GM21423 (cell line): ENCODE data around the gene PRXL2C.
"Not testable (repeated sequence)": the region's sequence is repeated elsewhere in the genome, so short reads cannot be mapped to it uniquely, and the experiment has no call there.

Experiments
- ATAC-seq: cut with Tn5 transposase; IDR thresholded peaks from one replicate; pipeline ENCODE4 v1.9.1; 2021; ENCODE audit warnings: mild to moderate bottlenecking, moderate library complexity; ENCODE audit not compliant: unreplicated experiment

Gene PRXL2C, protein sequence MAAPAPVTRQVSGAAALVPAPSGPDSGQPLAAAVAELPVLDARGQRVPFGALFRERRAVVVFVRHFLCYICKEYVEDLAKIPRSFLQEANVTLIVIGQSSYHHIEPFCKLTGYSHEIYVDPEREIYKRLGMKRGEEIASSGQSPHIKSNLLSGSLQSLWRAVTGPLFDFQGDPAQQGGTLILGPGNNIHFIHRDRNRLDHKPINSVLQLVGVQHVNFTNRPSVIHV

GRCh38 chr9:96655198-96655851 is at the start of gene PRXL2C:
Gene PRXL2C, minus strand, starts transcription at chr9:96655317. Its CDS starts 36 bp downstream, at chr9:96655281.
- peak; percentile 68 for ATAC-seq

DNA sequence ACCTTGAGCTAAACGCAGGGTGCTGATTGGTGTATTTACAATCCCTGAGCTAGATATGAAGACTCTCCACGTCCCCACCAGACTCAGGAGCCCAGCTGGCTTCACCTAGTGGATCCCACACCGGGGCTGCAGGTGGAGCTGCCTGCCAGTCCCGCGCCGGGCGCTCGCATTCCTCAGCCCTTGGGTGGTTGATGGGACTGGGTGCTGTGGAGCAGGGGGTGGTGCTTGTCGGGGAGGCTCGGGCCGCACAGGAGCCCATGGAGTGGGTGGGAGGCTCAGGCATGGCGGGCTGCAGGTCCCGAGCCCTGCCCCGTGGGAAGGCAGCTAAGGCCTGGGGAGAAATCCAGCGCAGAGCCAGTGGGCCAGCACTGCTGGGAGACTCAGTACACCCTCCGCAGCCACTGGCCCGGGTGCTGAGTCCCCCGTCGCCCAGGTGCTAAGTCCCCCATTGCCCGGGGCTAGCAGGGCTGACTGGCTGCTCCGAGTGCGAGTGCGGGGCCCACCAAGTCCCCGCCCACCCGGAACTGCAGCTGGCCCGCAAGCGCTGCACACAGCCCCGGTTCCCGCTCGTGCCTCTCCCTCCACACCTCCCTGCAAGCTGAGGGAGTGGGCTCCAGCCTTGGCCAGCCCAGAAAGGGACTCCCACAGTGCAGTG is 45.7 kb upstream of the PRXL2C start:
- not testable (repeated sequence) for ATAC-seq

DNA sequence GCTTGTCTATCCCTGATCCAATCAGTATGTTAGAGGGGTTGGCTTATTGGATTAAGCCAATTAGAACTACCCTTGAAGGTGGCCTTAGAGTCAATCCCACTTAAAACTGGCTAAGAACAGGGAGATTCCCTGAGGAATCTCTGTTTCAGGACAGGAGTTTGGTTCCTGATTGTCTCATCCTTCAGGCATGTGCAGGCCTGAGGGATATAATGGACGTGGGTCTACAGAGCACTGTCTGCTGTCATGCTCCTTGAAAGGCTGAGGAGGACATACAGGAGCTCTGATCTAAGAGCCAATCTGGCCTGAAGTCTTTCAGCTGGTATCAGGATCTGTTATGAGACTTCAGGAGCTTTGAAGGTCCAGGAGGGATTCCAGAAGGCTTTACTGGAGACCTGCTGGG is 36.2 kb upstream of the PRXL2C start:
- no peak for ATAC-seq

DNA sequence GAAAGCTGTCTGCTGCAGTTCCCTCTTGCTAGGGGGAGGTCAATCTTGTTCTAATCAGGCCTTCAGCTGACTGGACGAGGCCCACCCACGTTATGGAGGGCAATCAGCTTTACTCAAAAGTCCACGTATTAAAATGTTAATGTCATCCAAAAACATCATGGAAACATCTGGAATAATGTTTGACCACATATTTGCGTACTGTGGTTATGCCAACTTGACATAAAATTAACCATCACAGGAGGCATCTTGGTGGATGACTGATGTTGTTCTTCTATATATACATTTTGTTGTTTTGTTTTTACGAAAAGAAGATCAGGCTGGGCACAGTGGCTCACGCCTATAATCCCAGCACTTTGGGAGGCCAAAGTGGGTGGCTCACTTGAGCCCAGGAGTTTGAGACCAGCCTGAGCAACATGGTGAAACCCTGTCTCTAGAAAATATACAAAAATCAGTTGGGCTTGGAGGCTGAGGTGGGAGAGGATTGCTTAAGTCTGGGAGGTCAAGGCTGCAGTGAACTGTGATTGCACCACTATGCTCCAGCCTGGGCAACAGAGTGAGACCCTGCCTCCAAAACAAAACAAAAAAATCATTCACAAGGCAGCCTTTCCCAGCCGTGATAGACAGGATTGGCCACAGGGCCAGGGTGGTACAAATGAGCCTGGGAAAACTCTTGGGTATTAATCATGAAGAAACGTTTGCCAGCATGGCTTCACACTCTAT is 33.8 kb upstream of the PRXL2C start:
- no peak for ATAC-seq

DNA sequence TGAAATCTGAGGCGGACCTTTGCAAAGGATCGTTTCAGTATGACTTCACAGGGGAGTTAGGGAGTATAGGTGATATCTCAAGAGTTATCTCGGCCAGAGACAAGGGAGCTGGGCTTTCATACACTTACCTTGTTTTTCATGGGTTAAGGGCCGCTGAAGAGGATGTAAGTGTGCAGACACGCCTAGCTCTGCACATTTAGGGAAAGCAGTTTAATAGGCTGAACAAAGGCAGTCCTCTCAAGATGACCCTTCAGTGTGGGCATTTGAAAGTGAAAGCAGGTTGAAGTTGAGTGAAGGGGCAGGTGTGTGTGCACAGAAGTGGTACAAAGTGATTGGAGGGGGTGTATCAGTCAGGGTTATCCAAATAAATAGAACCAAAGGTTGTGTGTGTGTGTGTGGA is 33.1 kb upstream of the PRXL2C start:
- ATAC-seq, result no peak

DNA sequence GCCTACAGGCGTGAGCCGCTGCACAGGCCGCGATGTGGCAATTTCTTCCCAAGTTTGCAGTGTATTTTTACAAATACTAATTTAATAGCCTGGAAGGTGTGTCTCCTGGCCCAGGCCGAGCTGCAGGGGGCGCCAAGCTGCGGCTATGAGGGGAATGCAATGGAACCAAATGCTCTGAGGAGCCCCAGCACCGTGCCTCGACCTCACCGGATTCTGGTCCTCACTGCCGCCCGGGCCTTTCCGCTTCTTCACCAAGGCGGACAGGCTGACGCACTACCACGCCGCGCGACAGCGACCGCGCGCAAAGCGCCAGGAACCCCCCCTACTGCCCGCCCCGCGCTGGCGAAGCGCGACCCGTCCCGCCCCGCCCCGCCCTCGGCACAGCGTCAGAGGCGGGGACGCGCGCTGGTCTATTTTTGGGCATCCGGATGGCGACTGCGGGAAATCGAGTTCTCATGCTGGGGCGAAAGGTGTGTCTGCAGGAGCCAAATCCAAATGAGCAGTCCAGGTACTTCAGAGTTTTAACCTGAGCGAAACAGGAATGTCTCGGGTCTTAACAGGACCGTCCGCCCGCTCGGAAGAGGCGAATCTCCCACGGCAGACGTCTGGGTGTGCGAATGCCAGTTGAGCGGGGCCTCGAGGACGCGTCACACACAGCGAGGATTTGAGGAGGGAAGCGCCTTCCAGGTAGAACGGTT is 31.7 kb upstream of the PRXL2C start:
- ATAC-seq, result peak; percentile 60

GRCh38 chr9:96680812-96681499 is 25.8 kb upstream of the PRXL2C start:
- no peak for ATAC-seq

DNA sequence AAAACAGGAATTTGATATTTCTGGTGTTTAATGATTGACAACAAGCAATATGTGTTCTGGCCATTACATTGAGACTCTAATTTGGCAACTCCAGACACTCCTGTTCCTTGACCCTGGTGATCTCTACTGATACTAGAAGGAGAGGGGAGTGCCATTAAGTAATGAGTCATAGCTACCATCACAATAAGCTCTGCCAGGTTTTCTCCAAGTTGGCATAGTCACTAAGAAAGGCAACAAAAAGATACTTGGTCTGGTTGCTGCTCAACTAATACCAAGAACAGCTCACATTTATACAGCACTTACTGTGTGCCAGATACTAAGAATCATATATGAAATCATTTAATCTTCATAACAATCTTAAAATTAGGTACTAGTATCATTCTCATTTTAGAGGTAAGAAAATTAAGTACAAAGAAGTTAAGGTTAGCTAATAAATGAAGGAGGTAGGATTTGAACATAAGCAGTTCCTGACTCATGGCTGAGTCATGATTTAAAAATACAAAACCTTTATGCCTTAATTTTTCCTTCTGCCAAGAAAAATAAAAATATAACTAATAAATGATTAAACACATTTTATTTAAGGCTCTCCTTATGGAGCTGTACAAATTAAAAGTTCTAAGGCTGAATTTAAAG is 19.9 kb upstream of the PRXL2C start:
- ATAC-seq, result no peak

GRCh38 chr9:96673786-96674185 is 18.7 kb upstream of the PRXL2C start:
- ATAC-seq, result not testable (repeated sequence)

- ATAC-seq, result no peak
These were observed 13.9 kb upstream of the PRXL2C start for GRCh38 chr9:96668868-96669534.

GRCh38 chr9:96667363-96667728 is 12.2 kb upstream of the PRXL2C start:
- ATAC-seq, result no peak

- ATAC-seq, result peak; percentile 75
These were observed 11.7 kb upstream of the PRXL2C start for GRCh38 chr9:96666653-96667362.

DNA sequence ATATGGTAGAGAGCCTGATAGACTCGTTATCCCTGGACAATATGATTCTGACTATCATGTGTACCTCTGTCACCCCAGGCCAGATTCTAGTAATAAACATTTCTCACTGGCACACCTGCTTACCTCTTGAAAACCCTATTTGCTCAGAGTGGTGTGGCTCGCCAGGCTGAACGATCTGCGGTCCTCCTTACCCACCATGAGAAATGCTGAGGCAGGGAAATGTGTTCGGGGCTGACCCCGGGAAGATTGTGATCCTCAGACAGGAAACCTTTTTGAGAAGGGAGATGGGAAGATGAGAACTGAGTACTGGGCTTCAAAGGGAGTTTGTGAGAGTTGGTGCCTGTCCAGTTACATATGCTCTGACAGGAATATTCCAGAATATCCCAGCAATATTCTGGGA is 10.7 kb upstream of the PRXL2C start:
- no peak for ATAC-seq

DNA sequence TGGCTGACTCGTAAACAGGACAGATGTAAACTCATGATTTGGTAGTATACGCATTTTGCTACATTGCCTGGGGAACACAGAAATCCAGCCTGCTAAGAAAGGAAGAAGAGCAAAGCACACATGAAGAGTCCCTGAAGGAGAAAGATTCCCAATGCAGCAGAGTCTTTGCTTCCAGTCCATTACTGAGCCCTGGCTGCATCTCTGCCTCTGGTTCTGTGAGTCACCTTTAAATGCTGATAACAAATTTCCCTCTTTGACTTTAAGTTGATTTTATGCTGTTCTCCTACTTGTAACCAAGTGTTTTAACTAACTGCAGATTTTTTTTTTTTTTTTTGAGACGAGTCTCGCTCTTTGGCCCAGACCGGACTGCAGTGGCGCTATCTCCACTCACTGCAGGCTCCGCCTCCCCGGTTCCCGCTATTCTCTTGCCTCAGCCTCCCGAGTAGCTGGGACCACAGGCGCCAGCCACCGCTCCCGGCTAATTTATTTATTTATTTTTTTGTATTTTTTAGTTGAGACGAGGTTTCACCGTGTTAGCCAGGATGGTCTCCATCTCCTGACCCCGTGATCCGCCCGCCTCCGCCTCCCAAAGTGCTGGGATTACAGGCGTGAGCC is 8.5 kb upstream of the PRXL2C start:
- ATAC-seq, result no peak

DNA sequence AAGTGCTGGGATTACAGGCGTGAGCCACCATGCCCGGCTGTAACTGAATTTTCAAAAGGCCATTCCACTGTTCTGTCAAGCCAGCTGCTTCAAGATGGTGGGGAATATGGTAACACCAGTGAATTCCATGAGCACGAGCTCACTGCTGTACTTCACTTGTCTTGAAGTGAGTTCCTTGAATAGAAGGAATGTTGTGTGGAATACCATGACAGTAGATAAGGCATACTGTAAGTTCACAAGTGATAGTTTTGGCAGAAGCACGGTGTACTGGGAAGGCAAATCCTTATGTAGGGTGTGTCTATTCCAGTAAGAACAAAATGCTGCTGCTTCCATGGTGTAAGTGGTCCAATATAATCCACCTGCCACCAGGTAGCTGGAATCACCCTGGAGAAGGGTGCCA is 6.6 kb upstream of the PRXL2C start:
- no peak for ATAC-seq

- peak; percentile 59 for ATAC-seq
These were observed 5.7 kb upstream of the PRXL2C start for GRCh38 chr9:96660692-96661248.

DNA sequence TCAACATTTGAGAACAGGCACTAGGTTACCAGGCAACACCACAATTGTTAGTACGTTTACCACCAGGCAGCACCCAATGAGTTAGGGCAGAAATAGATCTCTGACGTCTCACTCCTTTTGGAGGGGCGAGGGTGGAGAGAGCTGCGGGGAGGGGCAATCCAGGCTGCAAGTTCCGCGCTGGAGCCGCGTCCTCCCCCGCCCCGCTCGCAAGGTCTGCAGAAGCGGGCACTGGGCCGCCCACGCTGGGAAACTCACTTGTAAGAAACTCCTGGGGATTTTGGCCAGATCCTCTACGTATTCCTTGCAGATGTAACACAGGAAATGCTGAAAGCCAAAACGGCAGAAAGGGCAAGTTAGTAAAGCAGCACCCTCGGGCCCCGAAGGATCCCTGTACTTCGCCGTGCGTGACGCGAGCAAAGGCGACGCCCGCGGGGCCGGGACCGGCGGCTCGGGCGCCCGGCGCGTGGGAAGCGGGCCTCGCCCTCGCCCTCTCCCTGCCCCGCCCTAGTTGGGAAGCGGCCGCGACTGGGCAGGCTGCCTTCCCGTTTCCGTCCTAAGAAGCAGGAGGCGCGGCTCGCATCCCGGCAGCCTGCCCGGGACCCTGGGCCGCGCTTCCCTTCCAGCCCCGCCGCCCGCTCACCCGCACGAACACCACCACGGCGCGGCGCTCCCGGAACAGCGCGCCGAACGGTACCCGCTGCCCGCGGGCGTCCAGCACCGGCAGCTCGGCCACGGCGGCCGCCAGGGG is 493 bp downstream of the PRXL2C start:
- ATAC-seq, result peak; percentile 58
